HG02970 (cell line): ENCODE results near the gene FUT2.

Experiments used
- ATAC-seq: cut with Tn5 transposase; IDR thresholded peaks from one replicate; pipeline ENCODE4 v1.9.1; 2021; ENCODE audit warnings: mild to moderate bottlenecking, moderate library complexity, moderate number of reproducible peaks; ENCODE audit not compliant: unreplicated experiment, low FRiP score

Gene FUT2

DNA sequence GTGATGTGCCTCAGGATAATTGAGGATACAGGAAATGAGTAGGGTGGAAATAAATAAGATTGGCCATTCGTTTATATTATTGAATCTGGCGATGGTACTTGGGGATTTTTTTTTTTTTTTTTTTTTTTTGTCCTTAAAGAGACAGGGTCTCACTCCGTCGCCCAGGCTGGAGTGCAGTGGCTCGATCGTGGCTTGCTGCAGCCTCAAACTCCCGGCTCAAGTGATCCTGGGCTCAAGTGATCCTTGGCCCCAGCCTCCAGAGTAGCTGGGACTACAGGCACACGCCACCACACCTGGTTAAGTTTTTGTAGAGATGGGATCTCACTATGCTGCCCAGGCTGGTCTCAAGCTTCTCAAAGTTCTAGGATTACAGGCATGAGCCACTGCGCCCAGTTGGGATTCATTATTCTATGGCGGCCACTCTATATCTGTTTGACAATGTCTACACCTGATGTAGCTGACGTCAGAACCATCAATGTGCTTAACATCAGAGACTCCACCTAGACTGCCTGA is 26.5 kb downstream of the FUT2 start:
- ATAC-seq = no peak

- no peak for ATAC-seq
These were observed 29.3 kb downstream of the FUT2 start for GRCh38 chr19:48724796-48725753.

DNA sequence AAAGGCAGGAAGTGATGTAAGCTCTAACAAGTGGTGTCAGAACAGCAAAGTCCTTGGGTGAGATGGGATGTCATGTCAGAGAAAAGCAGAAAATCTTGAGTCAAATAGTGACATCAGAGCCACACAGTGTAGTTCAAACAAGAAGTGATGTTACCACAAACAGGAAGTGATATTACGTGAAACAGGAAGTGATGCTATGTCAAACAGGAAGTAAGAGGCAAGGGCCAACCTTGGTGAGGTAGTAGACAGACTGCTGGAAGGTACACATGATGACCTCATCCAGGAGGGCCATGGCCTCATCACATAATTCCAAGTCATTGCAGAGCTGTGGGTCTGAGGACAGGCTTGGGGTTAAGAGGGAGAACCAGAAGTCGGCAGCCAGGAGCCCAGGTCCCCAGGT is 30.8 kb downstream of the FUT2 start:
- no peak for ATAC-seq

GRCh38 chr19:48728911-48729664 is 33.3 kb downstream of the FUT2 start:
- ATAC-seq = no peak

DNA sequence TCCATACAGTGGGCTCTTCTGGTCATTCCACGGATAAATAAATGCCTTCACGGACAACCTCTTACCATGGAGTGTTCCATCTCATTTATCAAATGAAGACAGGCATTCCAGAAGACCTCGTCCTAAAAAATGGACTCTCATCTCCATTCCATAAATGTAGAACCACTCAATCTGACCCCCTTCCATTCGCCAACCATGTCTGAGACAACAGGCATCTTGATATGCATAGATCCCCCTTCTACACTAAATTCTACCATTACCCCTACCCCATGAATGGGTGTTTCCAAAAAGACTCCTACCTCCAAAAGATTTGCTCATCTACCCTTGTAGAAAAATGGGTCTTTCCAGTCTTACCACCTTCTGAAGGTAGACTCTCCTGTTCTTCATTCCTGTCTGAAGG is 35.7 kb downstream of the FUT2 start:
- no peak for ATAC-seq

DNA sequence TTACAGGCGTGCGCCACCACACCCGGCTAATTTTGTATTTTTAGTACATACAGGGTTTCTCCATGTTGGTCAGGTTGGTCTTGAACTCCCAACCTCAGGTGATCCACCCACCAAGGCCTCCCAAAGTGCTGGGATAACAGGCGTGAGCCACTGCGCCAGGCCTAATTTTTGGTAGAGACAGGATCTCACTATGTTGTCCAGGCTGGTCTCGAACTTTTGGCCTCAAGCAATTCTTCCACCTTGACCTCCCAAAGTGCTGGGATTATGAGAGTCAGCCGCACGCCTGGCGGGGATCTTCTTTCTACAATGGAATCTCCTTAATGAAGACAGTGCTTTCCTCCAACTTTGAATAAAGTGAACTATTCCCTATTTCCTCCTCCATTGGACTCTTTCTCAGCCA is 38.9 kb downstream of the FUT2 start:
- ATAC-seq = no peak

DNA sequence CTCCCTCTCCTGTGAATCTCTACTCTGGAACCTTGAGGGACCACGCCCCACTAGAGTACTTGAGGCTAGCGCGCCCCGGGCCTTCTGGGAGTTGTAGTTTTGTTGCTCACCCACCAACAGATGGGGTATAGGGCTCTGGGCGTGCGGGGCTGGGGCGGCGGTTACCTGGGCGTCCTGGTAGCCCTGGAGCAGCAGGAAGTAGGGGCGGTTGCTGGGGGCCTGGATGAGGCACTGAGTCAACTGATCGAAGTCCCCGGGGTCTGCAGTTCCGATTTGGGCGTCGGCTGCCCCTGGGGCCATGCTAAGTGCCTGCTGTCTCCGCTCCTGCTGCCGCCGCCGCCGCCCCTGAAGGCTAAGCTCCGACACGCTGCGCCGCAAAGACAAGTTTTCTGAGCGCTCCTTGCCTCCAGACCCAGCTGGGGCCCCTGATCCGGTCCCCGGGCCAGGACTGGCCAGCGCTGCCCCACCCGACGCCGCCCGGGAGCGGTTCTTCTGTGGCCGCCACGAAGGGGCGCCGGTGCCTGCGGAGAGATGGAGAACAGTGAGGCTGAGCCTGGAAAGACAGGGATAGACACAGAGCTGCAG is 39.4 kb downstream of the FUT2 start:
- ATAC-seq = no peak

DNA sequence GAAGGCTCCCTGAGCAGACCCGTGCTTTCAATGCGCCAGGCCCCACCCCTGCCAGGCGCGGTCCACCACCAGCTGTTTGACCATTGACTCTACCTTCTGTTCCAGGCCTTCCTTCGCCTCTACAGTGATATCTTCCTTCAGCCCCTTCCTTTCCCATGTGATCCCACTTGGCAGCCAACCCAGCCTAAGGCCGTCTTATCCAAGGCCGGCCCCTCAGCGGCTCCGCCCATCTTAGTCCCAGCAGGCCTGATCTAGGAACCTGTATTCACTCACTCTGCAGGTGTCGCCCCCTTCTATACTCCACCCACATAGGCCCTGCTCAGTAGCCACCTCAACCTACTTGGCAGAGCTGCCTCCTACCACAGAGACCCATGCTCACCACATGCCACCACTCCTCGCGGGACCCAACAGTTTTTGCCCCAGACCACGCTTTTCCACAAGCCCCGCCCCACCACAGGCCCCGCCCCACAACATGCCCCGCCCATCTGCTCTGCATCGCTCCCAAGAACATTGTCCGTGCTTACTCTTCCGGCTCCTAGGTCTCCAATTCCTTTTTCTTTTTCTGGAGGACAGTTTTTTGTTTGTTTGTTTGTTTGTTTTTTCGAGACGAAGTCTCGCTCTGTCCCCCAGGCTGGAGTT is 41.7 kb downstream of the FUT2 start:
- no peak for ATAC-seq

GRCh38 chr19:48738557-48739403 is 43.0 kb downstream of the FUT2 start:
- peak; percentile 84 for ATAC-seq

GRCh38 chr19:48739404-48740163 is 43.8 kb downstream of the FUT2 start:
- ATAC-seq = no peak

DNA sequence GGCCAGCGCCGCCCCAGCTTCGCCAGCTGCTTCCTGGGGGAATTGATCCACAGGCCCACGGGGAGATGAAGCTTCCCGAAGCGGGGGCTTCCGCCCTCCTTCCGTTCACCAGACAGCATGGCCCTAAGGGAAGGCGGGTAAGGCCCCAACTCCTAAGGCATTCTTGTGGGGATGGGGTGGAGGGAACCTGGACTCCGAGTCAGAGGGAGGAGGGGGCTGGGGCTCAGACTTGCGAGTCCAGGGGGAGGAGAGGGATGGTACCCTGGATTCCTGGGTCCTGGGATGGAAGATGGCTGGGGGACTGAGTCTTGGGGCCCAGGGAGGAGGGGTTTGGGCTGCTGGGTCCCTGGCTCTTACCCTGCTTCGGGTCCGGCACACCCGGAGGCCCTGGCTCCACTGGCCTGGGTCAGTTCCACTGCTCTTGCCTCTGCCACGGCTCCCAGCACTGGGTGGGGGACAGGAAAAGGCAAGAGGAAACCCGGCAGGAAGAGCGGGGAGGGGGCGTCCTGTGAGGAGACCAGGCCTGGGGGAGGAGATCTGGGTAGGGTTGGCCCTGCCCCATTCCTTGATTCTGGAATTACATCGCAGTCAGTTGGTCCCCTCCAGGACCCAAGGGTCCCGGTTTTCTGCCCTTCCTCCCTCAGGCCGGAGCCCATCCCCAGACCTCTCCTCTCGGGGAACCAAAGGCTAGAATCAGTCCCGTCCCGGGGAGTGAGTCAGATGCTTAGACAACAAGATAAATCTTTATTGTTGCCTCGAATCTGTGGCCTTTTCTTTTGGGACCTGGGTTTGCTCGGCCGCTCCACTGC is 44.6 kb downstream of the FUT2 start, which contains the start of gene RASIP1:
Gene RASIP1 (minus strand): TSS at position 447 of the 809 bp plus-strand sequence. CDS start 328 bp downstream, at position 119.
- ATAC-seq = no peak

GRCh38 chr19:48741129-48741999 is 45.6 kb downstream of the FUT2 start:
- ATAC-seq = no peak

GRCh38 chr19:48742096-48742495 is 46.3 kb downstream of the FUT2 start:
- ATAC-seq = no peak

DNA sequence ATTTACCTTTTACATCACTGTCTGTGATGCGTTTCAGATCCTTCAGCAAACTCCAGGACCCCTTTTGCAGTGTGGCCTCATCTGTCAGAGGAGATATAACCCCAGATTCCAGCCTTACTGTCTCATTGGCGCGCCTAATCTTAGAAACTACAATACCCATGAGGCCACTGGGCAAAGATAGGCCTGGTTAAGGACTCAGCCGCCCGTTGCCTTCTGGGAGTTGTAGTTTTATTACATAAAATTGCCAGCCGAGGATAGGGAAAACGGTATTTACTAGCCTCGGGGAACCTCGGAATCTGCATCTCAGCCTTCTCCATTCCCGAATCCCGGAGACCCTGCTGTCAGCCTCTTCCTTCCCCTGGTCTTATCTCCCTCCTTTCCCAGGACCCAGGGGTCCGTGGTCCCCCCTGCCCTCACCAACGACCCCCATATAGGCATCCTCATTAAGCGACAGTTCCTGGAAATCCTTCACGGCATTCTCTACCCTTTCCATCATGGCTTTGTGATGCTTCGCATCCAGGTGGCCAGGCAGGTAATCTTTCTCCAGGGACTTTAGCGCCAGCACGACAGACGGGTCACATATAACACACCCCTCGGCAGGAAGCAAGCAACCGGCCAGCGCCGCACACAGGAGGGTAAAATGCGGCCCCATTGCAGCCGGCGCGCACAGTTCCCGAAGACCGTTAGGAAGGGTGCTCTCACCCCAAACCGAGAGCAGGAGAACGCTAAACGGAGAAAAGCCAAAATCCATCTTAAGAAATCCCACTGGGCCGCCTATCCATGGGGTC is 49.6 kb downstream of the FUT2 start:
- no peak for ATAC-seq

GRCh38 chr19:48746110-48746509 is 50.3 kb downstream of the FUT2 start:
- no peak for ATAC-seq
